ENCODE measurements around the gene M1AP.

M1AP gene

GRCh38 chr2:74588664-74589063 is 59.5 kb downstream of the M1AP start:
- DNase-seq, result no peak

- DNase-seq, result peak; percentile 65
Measured at GRCh38 chr2:74587664-74588277, 60.4 kb downstream of the M1AP start.

DNA sequence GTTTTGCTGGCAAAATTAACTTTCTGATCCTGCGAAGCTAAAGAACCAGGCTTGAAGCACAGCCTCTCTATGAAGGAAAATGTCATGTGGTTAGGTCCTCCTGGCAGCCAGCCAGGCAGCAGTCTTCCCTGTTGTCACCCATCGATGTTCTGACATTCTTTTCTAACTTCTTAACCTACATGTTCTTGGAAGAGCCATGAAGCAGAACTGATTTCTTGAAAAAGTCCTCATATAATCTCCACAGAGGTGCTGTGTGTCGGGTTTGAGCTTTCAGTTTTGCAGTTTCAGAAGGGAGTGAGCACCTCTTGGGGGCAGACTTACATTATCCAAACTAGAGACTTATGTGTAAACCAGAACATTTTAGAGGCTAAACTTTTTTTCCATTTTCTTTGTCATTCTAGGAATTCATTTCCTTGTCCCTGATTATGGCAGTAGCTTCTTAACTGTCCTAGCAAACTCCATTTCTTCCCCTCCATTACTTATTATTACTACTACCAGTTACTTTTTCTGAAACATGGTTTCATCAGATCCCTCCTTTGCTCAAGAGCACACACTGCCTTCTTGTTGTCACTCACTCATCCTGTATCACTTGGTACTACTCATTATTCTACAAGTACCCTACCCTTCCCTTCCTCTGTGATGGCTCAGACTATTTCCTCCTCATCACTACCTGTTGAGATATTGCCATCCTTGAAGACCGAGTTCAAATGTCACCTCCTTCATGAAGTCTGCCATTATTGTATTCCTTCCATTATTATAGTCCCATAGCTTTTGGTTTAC is 62.5 kb downstream of the M1AP start:
- no peak for DNase-seq

- no peak for DNase-seq
Measured at GRCh38 chr2:74584088-74584645, 64.0 kb downstream of the M1AP start.

DNA sequence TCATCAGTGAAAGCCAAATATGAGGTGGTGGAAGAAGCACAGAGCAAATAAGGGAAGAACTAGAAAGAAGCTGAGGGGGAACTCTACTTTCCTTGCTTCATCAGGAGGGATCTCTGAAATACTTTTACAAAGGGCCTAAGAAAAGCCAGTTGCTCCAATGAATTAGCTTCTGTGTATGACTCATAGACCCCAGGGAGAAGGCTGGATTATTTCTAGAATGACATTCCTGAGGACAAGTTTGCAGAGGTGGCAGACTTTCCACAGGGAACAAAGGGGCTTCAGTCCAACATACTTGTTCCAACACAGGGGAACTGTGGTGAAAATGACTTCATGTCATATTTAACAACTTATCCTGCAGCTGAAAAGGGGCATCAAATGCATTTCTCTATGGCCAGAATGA is 64.6 kb downstream of the M1AP start:
- DNase-seq, result no peak

GRCh38 chr2:74582184-74582583 is 65.9 kb downstream of the M1AP start:
- DNase-seq, result no peak

- no peak for DNase-seq
Measured at GRCh38 chr2:74581463-74581862, 66.7 kb downstream of the M1AP start.

- DNase-seq, result no peak
Measured at GRCh38 chr2:74578408-74578807, 69.7 kb downstream of the M1AP start.

- DNase-seq, result peak; percentile 72
Measured at GRCh38 chr2:74577448-74577847, 70.7 kb downstream of the M1AP start.

- DNase-seq, result no peak
Measured at GRCh38 chr2:74576863-74577229, 71.3 kb downstream of the M1AP start.

DNA sequence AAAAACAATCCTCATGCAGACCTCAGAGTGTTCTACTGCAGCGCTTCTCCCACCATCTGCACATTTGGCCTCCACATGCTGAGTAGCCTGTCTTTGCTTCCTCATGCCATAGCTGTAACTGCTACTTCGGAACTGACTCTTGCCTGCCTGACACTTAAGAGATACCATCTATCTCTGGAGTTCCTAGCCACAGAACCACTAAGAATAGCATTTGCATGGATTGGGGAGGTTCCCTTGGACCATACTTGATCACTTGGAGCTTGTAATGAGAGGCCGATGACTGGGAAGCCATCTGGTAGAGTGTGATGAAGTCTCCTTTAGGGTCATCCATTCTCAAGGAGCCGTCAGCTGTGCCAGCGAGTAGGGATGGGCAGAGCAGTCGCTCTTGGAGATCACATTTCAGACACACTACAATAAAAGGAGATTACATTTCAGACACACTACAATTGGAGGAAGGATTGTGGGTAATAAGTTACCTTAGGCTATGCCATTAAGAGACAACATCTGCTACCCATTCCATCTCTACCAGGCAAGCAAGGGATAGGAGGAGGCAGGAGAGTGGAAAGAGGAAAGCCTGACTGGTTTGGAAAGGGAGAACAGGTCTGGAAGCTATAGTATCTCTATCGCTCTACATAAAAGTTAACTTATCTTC is 71.8 kb downstream of the M1AP start:
- peak; percentile 93 for DNase-seq

- no peak for DNase-seq
Measured at GRCh38 chr2:74575320-74575719, 72.8 kb downstream of the M1AP start.

DNA sequence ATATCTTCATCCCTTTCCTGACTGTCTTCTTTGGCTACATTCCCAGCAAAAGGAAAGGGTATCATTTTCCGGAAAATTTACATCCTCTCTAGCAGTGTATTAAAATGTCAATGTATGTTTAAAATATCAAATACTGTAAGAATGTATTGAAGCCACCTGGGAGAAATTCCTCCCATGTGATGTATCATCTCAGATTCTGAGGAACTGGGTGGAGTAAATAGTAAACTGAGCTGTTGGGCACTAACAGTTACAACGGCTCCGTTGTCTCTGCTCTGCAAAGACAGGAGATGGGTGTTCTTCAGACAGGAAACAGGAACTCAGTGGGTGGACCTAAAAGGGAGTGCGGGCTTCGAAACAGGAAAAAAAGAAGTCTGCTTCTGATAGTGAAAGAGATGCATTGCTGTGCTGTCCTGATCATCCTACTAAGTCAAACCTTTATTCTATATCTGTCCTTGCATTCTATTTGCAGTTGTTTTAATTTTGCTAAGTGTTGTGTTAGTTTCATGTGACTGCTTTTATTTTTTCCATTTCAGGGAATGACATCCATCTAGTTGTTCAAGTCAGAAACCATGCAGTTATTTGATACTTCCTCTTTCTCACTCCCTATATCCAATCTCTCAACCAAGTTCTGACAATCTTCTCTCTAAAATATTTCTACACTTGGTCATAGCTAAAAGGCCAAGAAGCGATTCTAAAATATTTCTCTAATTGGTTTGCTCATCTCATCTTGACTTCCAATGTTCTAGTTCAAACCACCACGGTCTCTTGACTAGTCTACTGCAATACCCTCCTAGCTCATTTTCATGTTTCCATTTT is 74.2 kb downstream of the M1AP start:
- no peak for DNase-seq

DNA sequence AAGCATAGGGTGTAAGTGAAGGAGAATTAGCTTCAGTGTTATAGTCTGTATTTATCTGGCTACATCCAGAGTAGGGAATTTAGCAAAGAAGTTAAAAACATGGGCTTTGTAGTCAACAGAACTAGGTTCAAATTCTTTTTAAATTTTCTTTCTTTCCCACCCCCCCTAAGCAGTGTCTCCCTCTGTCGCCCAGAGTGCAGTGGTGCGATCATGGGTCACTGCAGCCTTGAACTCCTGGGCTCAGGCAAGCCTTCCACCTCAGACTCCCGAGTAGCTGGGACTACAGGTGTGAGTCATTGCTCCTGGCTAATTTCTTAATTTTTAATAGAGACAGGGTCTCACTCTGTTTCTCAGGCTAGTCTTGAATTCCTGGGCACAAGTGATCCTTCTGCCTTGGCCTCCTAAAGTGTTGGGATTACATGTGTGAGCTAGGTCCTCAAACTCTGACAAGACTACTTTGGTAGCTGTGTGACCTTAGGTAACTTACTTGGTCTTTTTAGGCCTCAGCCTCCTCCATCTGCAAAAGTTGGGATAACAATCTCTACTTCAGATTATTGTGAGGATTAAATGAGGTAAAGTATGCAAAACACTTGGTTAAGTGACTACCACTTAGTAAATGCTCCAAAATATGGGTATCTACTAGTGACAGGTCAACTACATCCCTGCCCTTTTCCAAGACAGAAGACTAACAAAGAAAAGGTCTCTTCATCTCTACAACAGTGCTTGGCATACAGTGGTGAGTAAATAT is 75.8 kb downstream of the M1AP start:
- no peak for DNase-seq

- DNase-seq, result no peak
Measured at GRCh38 chr2:74571058-74571457, 77.1 kb downstream of the M1AP start.

DNA sequence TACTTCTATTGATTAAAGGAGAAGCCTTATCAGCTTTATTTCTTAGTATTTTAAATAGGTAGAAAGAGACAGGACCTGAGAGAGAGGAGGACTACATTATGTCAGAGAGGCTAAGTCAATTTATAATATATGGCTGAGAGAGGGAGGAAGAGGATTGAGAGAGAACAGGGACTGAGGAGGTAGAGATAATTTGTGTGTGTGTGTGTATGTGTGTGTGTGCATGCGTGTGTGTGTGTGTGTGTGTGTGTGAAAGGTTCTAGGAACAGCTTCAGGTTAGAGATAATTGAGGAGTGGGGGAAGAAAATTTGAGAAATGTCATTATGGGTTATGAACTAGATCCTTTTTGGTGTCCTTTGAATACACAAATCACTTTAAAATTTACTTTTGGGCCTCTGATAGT is 78.4 kb downstream of the M1AP start:
- DNase-seq, result no peak

DNA sequence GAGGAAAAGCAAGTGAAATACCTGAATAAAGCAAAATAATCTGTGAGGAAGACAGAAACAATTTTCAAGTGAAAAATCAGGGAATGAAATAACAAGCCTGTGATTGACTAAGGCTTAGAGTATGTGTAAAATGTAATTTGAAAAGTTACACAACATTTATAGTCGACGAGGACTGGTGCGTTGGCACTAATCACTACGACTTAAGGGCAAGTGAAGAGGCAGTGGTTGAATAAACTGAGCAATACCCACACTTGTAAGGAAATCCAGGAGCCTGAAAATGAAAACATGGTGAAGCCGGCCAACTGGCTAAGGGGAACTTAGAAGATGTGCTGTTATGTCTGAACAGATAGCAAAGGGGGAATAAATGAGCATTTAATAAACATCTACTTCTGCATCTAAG is 80.2 kb downstream of the M1AP start:
- no peak for DNase-seq

GRCh38 chr2:74566754-74567085 is 81.4 kb downstream of the M1AP start:
- no peak for DNase-seq

- DNase-seq, result no peak
Measured at GRCh38 chr2:74566076-74566753, 81.9 kb downstream of the M1AP start.

- DNase-seq, result no peak
Measured at GRCh38 chr2:74564222-74564621, 83.9 kb downstream of the M1AP start.

GRCh38 chr2:74562126-74562775 is 85.9 kb downstream of the M1AP start:
- no peak for DNase-seq
